NK-92 treated with Interleukin-12 subunit alpha and Interleukin-12 subunit beta, amount 100 ng/mL, for 24 hours (cell line): ENCODE results near the gene LRP1B.

Experiments
- DNase-seq: peaks from one replicate; lab custom pipeline; 2025; lab: John Stamatoyannopoulos, UW

Gene LRP1B

DNA sequence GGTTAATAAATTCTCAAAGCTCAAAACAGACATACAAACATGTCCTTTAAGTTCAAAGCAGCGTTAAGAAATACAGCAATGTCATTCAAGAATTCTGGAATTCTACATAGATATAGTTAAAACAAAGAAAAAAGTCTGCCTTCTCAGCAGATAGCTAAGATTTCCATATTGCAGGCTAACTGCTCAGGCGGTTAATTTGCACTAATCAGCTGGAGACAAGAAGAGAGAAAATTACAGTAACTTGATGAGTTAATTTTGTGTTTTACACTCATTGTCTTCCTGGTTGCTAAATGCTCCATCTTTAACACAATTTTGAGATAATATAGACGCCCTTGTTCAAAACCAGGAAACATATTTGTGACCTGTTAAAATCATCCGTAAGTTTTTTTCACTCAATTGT, 1012.0 kb downstream of the LRP1B start:
- no peak for DNase-seq

DNA sequence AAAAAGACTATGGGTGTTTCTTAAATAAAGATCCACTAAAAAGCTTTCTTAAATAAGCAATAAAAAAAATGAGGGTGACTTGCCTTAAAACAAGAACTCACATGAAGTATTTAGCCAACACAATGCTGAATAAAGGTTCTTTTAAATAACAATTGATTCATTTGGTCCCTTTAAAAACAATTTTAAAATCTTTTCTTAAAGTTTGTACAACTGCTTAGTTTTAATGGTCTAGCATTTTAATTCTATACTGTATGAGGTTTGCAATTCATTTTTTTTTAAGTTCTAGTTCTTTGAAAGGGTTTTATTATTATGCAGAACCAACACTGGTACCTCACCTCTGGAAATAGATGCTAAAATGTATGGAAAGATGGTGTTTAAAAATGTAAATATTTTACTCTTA, 1017.5 kb downstream of the LRP1B start:
- DNase-seq, result no peak

DNA sequence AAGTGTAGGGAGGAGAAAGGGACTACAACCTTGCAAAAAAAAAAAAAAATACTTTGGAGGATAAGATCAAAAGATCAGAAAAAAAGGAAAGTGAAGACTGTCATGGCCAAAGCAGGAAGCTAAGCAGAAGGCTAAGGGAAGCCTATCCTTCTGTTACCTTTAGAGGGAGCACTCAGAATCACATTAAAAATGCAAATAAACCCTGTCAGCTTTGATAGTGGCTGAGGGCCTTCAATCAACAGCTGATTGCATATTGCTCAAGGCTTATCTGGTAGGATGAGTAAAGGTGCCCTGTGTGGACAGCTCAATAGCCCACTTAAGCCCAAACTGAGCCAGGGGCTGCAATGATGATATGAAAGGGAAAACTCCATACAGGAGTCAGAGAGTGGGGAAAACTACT, 1021.2 kb downstream of the LRP1B start:
- no peak for DNase-seq

DNA sequence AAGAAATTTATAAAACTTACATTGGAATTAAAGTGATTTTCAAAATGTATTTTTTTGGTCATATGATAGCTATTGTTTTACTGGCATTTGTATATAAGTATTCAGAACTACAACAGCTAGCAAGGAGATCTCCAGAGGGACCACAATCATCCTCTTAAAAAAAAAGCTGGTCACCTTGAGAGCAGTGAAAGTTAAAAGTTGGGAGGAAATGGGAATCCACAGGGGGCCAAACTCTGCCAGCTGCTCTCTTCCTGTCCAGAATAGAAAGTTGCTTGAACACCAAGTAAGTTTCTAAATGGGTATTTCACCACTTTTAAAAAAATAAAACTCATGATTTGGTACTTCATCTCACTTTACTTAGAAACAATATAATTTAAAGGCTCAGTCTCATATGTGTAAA, 1025.1 kb downstream of the LRP1B start:
- no peak for DNase-seq

DNA sequence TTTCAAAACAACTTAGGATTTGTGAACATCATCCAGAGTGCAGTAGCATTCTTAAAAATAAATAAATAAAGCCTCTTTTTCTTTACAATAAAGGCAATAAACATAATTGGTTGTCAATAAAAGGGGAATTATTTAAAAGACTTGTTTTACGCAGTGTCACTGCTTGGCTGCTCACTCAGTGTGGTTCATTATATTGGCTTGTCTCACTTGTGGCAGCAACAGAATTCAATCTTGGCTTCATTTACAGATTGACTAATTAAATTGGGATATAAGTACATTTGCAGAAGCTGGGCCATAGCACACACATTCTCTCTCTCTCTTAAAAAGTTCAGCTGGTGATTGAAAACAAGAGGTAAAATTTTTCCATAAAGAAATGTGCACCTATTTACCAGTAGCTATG, 1027.6 kb downstream of the LRP1B start:
- no peak for DNase-seq

DNA sequence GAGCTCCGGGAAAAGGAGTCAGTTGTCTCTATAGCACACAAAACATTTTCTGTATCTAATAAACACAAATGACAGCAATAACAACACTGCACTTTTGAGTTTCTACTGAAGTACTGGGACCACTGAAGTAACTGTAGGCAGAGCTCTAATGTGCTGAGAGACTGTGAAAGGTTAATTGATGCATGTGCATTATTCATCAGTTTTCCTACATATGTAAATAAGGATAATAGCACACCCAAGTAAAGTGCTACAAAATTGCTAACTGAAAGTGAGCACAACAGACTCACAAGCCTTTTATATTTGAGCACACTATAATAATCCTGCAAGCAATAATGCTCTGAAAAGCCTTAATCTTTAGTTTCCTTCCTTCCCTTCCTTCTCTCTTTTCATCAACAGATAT, 1051.6 kb downstream of the LRP1B start:
- DNase-seq, result no peak

DNA sequence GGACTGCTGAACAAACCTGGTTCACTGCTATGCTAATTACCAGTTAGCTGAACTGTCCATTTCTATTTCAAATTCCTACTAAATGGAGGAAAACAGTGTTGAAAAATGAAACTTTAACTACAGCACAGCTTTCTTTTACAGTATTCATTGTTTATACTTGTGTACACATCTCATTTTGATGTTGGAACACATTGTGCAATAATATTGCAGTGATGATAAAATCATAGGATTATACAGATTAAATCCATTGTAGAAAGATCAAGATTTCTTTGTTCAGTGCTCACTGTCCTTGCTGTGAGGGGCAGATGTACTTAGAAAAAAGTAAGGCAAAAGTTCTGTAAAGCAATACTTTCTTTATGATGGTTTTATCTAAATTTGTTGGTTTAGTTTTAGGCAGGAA, 1055.1 kb downstream of the LRP1B start:
- no peak for DNase-seq

DNA sequence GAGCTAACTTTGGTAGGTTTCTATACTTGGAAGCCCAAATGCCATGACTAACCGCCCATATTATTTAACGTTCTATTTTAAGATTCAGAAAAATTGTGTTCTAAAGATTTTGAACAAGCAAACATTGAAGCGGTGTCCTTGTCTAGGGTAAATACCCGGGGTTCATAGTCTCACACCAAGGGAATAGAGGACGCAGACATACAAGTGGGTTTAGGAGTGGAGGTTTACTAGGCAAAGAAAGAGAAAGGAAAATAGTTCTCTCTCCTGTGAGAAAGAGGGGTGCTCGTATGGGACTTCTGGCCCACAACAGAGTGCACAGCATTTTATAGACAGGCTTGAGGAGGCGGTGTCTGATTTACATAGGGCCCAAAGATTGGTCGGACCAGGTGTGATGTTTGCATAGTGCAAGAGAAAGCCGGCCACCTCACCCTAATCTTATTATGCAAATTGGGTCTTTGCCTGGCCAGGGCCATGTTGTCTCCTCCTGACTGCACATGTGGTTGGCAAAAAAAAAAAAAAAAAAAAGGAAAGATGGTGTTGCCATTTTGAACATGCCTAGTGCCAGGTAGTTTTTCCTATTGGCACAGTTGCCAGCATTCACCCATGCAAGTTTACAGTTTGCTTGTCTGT, 1062.6 kb downstream of the LRP1B start:
- DNase-seq, result no peak

DNA sequence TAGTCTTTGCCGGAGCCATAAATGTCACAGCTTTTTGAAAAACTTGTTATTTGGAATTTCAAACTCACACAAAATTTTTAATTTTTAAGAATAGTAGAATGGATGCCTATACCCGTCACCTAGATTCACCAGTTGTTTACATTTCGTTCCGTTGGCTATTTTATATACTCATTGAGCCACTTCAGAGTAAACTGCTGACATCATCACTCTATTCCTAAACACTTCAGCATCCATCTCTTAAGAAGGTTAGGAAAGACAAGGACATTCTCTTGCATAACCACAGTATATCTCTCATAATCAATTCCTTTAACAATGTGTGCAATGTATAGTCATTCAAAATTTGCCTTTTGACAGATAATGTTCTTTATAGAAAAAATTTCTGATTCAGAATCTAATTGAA, 1065.8 kb downstream of the LRP1B start:
- no peak for DNase-seq

DNA sequence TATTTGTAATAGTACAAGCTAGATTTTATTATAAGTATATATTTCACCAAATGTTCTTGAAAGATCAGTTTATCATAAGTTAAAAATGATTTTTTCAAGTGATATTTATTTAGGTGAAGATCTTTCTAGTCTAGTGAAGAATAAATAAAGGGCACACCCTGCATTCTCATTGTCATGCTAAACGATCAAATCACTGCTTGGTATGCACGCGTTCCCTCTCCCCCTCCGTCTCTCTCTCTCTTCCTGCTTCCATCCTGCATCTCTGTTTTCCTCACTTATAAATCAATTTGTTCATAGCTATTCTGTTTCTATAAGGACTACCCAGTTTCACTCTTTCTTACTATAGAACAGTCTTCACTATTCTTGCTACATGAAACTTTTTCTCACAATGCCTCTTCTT, 1067.4 kb downstream of the LRP1B start:
- no peak for DNase-seq

DNA sequence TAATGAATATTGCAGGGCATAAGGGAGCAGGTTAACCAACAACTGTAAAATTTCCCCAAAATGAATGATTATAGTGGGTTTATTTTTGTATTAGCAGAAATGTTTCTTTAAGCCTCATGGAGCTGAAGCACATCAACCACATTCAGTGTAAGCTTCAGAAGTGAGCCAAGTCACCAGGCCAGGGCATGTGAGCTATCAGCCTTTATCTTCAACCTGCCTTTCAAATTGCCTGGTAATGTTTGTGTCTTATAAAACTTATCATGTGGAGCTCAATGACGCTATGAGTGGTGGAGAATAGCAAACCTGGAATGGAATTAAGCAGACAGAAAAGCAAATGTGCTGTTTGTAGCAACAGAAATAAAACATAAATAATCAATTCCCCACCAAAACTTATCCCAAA, 1068.4 kb downstream of the LRP1B start:
- DNase-seq, result no peak

DNA sequence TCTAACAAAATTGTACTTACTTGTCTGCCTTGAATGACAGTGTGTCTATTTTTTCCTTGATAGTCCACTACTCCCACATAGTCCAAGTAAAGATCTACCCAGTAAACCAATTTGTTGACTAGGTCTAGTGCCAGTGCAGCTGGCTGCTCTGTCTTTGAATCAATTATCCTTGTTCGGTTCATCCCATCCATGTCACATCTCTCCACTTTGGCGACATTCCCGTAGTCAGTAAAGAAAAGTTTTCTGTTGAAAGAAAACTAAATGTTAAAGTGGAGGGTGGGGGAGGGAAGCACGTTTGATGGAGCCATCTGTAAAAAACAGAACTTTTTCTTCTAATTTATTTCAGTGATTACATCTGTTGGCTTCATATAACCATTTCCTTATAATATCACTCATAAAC, 1068.8 kb downstream of the LRP1B start:
- DNase-seq, result no peak

DNA sequence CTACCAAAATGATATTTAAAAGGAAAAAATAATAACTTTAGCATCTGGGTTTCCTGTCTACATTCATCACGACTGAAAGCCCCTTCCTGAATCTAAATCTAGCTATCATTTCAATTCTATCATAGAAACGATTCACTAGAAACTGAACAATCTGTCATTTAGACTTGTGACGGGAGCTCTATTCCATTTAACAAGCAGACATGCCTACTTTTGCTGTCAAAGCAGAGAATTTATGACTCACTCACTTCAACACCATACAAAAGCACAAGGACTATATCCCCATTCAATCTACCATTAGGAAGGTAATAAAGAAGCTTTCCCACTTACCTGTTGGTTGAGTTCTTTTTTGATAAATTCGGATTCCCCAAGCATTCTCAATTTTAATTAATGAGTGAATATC, 1072.3 kb downstream of the LRP1B start:
- DNase-seq, result no peak

DNA sequence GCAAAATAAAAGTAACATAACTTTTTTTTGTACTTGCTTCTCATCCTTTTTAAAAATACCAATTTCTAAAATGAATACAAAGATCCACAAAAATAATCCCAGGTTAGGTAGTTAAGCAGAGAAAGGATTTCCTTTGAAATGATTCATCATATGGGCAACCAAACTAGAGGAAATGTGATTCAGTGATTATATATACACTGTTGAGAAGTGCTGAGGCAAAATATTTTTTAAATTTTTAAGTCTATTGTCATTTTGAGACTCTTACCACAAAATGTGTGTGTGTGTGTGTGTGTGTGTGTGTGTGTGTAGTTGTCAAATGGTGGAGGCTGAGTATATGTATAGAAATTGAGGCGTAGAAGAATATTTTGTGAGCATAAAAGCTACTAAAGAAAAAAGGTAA, 1075.3 kb downstream of the LRP1B start:
- DNase-seq, result no peak

DNA sequence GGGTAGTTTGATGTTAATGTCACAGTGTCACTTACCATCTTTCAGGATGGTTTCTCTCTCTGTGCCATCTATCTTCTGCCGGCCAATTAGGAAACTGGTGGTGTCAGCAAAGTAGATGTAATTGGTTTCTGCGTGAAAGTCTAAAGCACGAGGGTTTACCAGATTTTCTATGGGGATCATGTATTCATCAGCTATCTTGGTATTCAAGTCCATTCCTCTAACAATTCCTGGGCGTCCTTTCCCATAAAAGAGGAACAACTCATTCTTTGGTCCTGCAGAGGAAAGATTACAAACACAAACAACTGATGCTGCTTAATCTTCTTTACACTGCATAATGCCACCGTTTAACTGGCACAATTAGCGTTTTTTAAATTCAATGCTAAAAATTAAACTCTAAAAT, 1081.9 kb downstream of the LRP1B start:
- no peak for DNase-seq

DNA sequence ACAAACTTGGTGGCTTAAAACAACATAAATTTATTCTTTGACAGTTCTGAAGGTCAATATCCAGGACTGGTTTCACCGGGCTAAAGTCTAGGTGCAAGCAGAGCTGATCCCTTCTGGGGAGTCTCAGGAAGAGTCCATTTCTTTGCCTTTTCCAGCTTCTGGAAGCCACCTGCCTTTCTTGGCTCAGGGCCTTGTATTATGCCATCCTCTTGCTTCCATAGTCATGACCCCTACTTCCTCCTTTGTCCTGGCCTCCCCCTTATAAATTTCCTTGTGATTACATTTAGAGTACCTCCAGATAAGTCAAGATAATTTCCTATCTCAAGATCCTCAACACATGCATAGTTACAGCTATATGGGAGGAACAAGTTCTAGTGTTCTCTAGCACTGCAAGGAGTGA, 1089.5 kb downstream of the LRP1B start:
- no peak for DNase-seq

DNA sequence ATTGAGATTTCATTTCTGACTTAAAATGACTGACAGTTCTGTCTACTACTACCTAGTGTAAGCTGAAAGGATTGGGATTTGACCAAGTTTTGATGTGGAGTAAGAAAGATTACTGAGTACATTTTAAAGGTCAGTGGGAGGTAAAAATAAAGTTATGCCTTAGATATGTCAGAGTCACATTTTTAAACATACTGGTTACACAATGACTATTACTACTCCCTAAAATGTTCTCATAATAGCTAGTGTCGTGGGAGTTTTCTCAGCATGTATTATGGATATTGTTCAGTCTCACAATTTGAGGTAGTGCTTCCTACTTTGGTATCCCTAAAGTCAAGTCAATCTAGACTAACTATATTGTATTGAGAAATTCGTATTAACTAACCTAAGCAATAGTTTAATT, 1092.5 kb downstream of the LRP1B start:
- DNase-seq, result no peak

DNA sequence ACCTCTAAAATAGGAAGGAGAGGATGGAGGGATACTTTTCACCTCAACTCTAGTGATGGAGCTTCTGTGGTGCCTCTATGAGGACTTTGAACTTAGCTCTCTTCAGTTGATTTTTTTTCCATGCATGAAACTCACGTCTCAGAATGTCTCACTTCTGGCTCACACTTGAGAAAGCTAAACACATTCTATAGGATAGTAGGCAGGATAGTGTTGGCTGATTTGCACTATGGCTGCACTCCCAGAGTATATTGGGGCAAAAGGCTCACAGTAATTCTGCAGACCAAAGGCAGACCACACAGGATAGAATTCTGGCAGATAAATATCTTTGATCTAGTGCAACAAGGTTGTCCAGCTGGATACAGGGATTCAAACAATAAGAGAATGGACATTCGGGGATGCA, 1093.5 kb downstream of the LRP1B start:
- no peak for DNase-seq

DNA sequence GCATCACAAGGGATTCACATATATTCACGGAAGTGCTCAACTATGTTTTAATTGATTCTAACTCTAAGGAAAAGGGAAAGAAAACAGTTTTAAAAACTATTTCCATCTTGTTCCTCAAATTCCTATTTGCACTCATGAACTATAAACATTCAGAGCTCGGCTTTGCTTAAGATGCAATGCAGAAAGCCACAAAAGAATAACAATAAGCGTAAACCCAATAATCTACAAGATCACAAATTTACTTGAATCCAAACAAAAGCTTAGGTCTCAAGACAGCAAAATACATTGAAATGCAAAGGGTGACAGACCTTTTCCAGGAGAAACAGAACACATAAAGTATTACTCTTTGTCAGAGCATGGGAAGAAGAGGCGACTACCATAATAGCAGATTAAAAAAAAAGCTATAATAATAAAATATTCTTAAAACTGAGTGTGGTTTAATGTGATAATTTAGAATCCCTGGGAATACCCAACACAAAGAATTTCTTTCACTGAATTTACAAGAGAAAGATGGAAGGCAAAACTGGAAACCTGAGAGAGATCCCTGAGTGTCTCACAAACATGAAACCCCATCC, 1094.9 kb downstream of the LRP1B start:
- no peak for DNase-seq

DNA sequence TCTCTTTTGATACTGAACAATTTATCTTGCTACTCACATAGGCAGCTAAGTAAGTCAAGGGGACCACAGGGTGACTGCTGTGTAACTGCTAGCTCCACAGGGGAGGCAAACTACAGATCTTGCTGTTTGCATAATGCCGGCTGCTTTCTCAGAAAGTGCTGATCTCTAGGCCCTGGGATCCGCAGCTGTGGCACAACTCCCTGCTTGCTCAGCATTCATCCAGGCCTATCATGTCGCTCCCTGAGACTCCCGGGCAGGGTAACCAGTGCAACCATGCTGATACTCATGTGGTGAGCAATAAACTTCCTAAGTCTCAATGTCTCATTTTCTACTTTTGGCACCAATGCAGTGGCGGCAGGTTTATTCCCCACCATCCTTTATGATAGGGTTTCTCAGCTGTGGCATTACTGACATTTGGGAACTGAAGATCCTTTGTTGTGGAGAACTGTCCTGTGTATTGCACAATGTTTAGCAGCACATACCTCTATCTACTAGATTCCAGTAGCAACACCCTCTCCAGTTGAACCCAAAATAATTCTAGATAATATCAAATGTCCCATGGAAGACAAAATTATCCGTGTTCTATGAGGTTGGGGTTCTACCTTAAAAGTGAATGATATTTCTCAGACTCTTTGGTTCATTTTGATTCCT, 1101.3 kb downstream of the LRP1B start:
- DNase-seq, result no peak

DNA sequence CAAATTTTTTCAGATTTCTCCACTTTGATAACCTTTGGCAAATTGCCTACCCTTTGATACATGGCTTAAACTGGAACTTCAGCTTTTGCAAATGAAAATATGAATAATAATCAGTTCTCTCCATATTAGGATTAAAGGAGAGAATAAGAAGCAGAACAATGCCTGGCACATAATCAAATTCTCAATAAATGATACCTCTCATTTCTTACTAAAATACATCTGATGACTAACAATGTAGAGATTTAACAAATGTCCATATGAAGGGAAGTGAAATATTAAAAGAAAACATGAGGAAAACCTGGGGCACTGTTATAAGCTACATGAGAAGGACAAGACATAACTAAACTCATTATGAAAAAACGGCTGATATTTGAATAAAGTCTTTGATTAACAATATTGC, 1103.6 kb downstream of the LRP1B start:
- no peak for DNase-seq

DNA sequence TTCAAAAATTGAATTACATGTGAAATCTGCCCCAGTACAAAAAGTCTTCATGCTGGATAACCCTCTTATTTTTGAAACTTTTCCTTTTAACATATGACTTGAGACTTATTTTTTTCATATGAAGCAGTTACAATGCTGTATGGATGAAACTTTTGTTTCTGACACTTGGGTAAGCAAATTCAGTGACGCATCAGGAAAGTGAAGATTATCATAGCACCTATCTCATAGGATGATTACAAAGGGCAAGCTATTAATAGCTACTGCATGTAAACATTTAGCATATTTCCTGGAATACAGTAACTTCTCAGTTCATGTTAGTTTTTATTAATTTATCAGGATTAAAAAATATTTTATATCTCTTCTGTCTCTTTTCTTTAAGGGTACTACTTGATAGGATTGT, 1109.2 kb downstream of the LRP1B start:
- no peak for DNase-seq

DNA sequence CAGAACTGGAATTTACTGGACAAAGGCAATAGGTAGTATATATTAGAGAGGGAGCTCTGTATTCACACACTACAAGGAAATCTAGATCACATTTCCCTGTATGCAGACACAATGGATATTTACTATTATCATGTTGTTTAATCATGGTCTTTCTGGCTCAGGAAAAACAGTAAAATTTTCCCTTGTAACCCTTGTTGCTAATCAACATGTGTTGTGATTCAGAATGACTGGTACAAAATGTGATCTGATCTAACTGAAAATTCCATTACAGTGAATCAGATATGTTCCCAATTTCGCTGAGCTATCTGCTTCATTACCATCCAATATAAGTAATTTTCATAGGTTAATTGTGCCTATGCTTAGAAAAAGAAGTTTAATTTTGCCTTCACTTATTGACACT, 1109.7 kb downstream of the LRP1B start:
- DNase-seq, result no peak

DNA sequence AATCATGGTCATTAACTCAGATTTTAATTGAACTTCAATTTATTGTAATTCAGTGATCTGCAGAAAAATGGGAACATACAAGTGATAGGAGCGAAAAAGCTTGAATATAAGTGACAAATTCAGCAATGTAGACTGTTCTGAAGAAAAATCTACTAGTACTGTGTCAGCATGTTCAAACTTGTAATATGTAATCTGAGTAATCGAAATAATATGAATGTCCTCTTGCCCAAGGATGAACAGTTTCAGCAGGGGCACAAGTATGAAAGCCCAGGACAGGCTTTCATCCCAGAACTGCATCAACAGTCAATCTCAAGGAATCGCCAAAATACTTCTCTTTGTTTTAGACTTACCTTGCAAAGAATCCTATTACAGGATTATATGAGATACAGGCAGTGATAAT, 1110.5 kb downstream of the LRP1B start:
- DNase-seq, result no peak
